CD4-positive, alpha-beta T cell (primary cell): ENCODE data around the gene PRMT7. TPM values are rescaled to one million over a fixed set of nuclear protein-coding genes. Genes with fewer than 3 reads are reported as not detected.

Source experiments
- ATAC-seq: fragments of 200-7000 bp; cut with Tn5 transposase; one replicate; pipeline ENCODE4 v1.10.0; 2022; ENCODE audit warnings: mild to moderate bottlenecking; ENCODE audit not compliant: poor library complexity
- CTCF ChIA-PET: fragments of 350-600 bp; sonication (Branson Sonifier 250); formaldehyde crosslinking; loops from one replicate; lab custom pipeline; 2021; ENCODE audit warnings: antibody characterized with exemption, inconsistent platforms; lab: Charles Lee
- POLR2A ChIA-PET: fragments of 350-600 bp; sonication (Branson Sonifier 250); formaldehyde crosslinking; loops from one replicate; lab custom pipeline; 2021; ENCODE audit warnings: antibody characterized with exemption, inconsistent platforms; lab: Charles Lee
- DNase-seq, 14 experiments: peaks; one replicate each; pipeline ENCODE4 v3.0.0-alpha.2; 2013 to 2020; ENCODE audit warnings: mixed read lengths in 2 of 14
- H3K27ac ChIP-seq, 2 donors: one replicate each; pipeline versions ENCODE4 v1.5.1 to v1.7.0; 2013; ENCODE audit warnings: low read length in 2 of 2, low read depth in 1 of 2, mild to moderate bottlenecking in 1 of 2
- H3K27me3 ChIP-seq, 2 experiments: 1 replicate in 1 of 2; 2 replicates in 1 of 2; pipeline versions ENCODE4 v1.6.1 to v1.7.0; 2013; ENCODE audit warnings: low read length in 2 of 2, control low read depth in 1 of 2, mild to moderate bottlenecking in 1 of 2, moderate library complexity in 1 of 2; ENCODE audit not compliant: insufficient read depth in 2 of 2, control insufficient read depth in 1 of 2
- H3K36me3 ChIP-seq: one replicate; pipeline ENCODE4 v1.6.1; 2013; ENCODE audit warnings: low read length, control low read depth; ENCODE audit not compliant: insufficient read depth
- H3K4me1 ChIP-seq: one replicate; pipeline ENCODE4 v1.6.1; 2013; ENCODE audit warnings: low read length, control low read depth; ENCODE audit not compliant: insufficient read depth
- H3K4me3 ChIP-seq: one replicate; pipeline ENCODE4 v1.5.1; 2013; ENCODE audit warnings: mild to moderate bottlenecking, low read length, moderate library complexity
- H3K9me3 ChIP-seq, 2 experiments: 1 replicate in 1 of 2; 2 replicates in 1 of 2; pipeline versions ENCODE4 v1.6.1 to v1.7.0; 2013; ENCODE audit warnings: low read length in 2 of 2, mild to moderate bottlenecking in 2 of 2, control low read depth in 1 of 2, moderate library complexity in 1 of 2; ENCODE audit not compliant: control insufficient read depth in 1 of 2, insufficient read depth in 1 of 2
- H3K27ac Mint-ChIP-seq: one replicate; pipeline ENCODE4 v1.8.0; 2020; ENCODE audit warnings: mixed read lengths
- H3K27me3 Mint-ChIP-seq: one replicate; pipeline ENCODE4 v1.8.0; 2021; ENCODE audit warnings: mixed read lengths
- H3K36me3 Mint-ChIP-seq: one replicate; pipeline ENCODE4 v1.8.0; 2021; ENCODE audit warnings: low read depth, mixed read lengths
- H3K4me1 Mint-ChIP-seq: one replicate; pipeline ENCODE4 v1.8.0; 2021; ENCODE audit warnings: low read depth, mixed read lengths
- H3K4me3 Mint-ChIP-seq: one replicate; pipeline ENCODE4 v1.8.0; 2020; ENCODE audit warnings: mild to moderate bottlenecking, mixed read lengths
- H3K9me3 Mint-ChIP-seq: one replicate; pipeline ENCODE4 v1.8.0; 2020; ENCODE audit warnings: mixed read lengths
- intact Hi-C, 2 experiments: fragments of 100-400 bp; cut with DNase I in 1 of 2; cut with micrococcal nuclease in 1 of 2; formaldehyde crosslinking; loops; one replicate each; pipeline versions ENCODE4 v1.15.1 to v1.9.0; 2023 to 2025; cut with DNase I, micrococcal nuclease
- total RNA-seq, 174 experiments: library from RNA in 2 of 174; stranded (reverse) in 2 of 174; gene quantifications; one replicate each; pipeline ENCODE4 v1.2.3 and lab custom pipeline; 2021 to 2026
- TF ChIP-seq, protein P1 (sequence below): fragments of 200-600 bp; IDR thresholded peaks from one replicate; pipeline ENCODE4 v1.8.0; 2022; ENCODE audit warnings: antibody characterized with exemption, mild to moderate bottlenecking

The PRMT7 gene
- total RNA-seq, 2 experiments from 2014 or later: 46.3 to 51.0 TPM

DNA sequence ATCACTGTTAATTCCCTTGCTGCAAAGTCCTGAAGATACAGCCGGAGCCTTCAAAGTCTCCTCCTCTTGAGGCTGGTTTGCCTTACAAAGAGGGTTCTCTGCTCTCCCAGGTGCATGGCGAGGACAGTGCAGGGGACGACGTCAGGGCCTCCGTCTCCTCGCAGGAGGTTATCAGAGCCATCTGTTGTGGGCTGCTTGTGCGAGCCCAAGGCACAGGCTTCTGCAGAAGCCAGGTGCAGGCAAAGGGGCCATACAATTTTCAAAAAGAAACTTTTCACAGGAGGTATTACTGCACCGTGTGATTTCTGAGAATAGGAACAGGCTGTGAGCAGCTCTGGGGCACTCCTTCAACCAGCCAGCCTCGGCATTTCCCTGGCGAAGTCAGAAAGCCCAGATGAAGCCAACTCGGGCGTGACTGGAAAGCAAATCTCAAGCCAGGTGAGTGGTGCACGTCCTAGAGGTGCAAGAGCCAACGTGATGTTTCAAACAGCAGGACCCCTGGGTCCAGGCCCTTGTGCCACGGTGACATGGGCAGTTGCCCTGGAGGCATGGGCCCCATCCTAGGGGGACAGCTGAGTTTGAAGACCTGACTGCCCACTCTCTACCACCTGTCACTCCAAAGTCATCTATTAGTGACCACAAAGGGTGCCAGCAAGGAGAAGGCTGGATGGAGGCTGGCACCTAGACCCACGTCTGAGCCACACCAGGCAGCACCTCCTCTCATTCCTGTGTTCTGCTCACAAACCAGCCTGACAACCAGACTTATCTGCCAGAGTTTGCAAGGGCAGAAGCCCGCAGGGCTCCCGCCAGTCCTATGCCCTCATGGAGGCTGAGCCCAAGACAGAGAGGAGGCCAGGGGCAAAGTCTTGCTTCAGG is 68.9 kb downstream of the PRMT7 start:
- H3K27ac Mint-ChIP-seq: peak overlapping the region; percentile 63
- ATAC-seq (peak; percentile 93), DNase-seq (peak in 2 of 14 experiments; percentile 21 to 38)
- no peak overlapping the region for H3K4me3 Mint-ChIP-seq
- H3K4me1 ChIP-seq: peaks cover 27% of the 10 kb centered on the region
- H3K27me3 Mint-ChIP-seq: no peaks in the 10 kb centered on the region
- no peaks in the 10 kb centered on the region for H3K36me3 Mint-ChIP-seq
- TF ChIP-seq, protein P1, sequence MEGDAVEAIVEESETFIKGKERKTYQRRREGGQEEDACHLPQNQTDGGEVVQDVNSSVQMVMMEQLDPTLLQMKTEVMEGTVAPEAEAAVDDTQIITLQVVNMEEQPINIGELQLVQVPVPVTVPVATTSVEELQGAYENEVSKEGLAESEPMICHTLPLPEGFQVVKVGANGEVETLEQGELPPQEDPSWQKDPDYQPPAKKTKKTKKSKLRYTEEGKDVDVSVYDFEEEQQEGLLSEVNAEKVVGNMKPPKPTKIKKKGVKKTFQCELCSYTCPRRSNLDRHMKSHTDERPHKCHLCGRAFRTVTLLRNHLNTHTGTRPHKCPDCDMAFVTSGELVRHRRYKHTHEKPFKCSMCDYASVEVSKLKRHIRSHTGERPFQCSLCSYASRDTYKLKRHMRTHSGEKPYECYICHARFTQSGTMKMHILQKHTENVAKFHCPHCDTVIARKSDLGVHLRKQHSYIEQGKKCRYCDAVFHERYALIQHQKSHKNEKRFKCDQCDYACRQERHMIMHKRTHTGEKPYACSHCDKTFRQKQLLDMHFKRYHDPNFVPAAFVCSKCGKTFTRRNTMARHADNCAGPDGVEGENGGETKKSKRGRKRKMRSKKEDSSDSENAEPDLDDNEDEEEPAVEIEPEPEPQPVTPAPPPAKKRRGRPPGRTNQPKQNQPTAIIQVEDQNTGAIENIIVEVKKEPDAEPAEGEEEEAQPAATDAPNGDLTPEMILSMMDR: no peak
- H3K4me3 ChIP-seq: no peak overlapping the region
- ChIA-PET CTCF (no interaction called here), POLR2A (interaction anchor here (0.7 kb wide), 1 partner anchor 53 kb away, joined by 3 read pairs; no protein-coding TSS in a partner anchor)
- no peak overlapping the region for H3K27ac ChIP-seq
- no peaks in the 10 kb centered on the region for H3K9me3 Mint-ChIP-seq
- H3K36me3 ChIP-seq: no peaks in the 10 kb centered on the region
- intact Hi-C loops: no loop called here
- no peaks in the 10 kb centered on the region for H3K9me3 ChIP-seq
- peaks cover 31% of the 10 kb centered on the region for H3K4me1 Mint-ChIP-seq
- H3K27me3 ChIP-seq: no peaks in the 10 kb centered on the region

DNA sequence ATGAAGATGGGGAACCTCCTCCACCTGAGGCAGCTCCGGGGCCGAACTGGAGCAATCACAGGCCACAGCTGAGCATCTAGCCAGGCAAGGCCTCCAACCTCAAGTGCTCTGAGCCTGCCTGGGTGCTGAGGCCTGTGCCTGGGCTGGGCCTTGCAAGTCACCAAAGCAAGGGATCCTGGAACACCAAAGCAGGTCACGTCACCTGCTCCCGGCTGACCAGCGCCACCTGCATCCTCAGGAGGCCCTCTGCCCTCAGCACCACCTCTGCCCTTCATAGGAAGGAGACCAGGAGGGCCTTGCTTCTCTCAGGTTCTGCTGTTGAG is 69.5 kb downstream of the PRMT7 start:
- no peaks in the 10 kb centered on the region for H3K27me3 Mint-ChIP-seq
- ChIA-PET CTCF (no interaction called here), POLR2A (no interaction called here)
- peaks cover 33% of the 10 kb centered on the region for H3K4me1 Mint-ChIP-seq
- Histone ChIP-seq H3K4me3 (no peak overlapping the region), H3K9me3 (no peaks in the 10 kb centered on the region), H3K4me1 (peaks cover 27% of the 10 kb centered on the region), H3K27me3 (no peaks in the 10 kb centered on the region), H3K36me3 (no peaks in the 10 kb centered on the region), H3K27ac (no peak overlapping the region)
- no peak overlapping the region for H3K4me3 Mint-ChIP-seq
- intact Hi-C loops: no loop called here
- ATAC-seq (no peak), DNase-seq (no peak)
- no peaks in the 10 kb centered on the region for H3K9me3 Mint-ChIP-seq
- H3K27ac Mint-ChIP-seq: no peak overlapping the region
- H3K36me3 Mint-ChIP-seq: no peaks in the 10 kb centered on the region
- TF ChIP-seq, protein P1: no peak

DNA sequence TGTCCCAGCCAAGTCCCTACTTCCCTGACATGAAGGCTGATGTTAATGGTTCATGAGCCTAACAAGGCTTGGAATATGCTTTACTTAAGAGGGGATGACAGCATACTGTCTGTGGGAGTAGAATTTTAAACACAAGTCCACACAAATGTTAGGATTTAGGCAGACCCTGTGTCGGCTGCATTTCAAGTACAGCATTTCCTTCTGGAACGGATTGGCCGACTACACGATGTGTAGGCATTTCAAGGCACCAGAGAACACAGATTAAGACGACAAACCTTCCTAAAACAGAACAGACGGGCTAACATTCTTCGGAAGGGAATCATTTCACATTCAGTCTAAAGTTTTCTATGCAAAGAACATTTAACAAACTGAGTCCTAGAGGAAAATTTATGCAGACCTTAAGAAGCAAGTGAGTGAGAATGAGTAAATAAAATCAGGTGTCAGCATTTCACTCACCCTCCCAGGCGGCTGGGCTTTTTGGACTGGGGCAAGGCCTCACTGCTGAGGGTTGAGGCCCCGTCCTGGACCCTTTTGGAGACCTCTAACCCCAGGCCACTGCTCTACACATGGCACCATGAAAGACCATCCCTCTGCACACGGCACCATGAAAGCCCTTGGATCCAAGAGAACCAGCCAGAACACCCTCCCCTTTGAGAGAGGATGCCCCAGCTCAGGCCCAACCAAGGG is 70.0 kb downstream of the PRMT7 start:
- Mint-ChIP-seq H3K36me3 (no peaks in the 10 kb centered on the region), H3K4me1 (peaks cover 33% of the 10 kb centered on the region), H3K4me3 (no peak overlapping the region), H3K27me3 (no peaks in the 10 kb centered on the region), H3K9me3 (no peaks in the 10 kb centered on the region), H3K27ac (no peak overlapping the region)
- Histone ChIP-seq H3K9me3 (no peaks in the 10 kb centered on the region), H3K27ac (no peak overlapping the region), H3K4me3 (no peak overlapping the region), H3K27me3 (no peaks in the 10 kb centered on the region), H3K4me1 (peaks cover 27% of the 10 kb centered on the region), H3K36me3 (no peaks in the 10 kb centered on the region)
- TF ChIP-seq, protein P1: no peak
- DNase-seq (no peak), ATAC-seq (no peak)
- ChIA-PET CTCF (no interaction called here), POLR2A (no interaction called here)
- intact Hi-C loops: no loop called here
